Hepatocyte (in vitro differentiated cells): ENCODE measurements around the gene PRR19.

Source experiments
- CTCF ChIP-seq: fragments of 200-600 bp; sonication (generic); IDR thresholded peaks from 2 replicates; pipeline ENCODE4 v1.5.1; 2016; ENCODE audit warnings: antibody characterized with exemption, mild to moderate bottlenecking; ENCODE audit not compliant: poor library complexity
- EZH2 ChIP-seq: fragments of 200-600 bp; sonication (generic); IDR thresholded peaks from 2 replicates; pipeline ENCODE4 v1.6.1; 2016; ENCODE audit warnings: antibody characterized with exemption, mild to moderate bottlenecking, borderline replicate concordance
- EZH2phosphoT487 ChIP-seq: fragments of 200-600 bp; sonication (generic); IDR thresholded peaks from one replicate; pipeline ENCODE4 v1.6.1; 2018; ENCODE audit warnings: antibody characterized with exemption, mild to moderate bottlenecking, low read depth, moderate library complexity; ENCODE audit not compliant: unreplicated experiment, severe bottlenecking

- TF ChIP-seq CTCF: no peak
- TF ChIP-seq EZH2: peak; percentile 83
- TF ChIP-seq EZH2phosphoT487: no peak
Observed at GRCh38 chr19:42323852-42324654, 22.1 kb downstream of the PRR19 start.
